Muscle of back (tissue), 11 donors: ENCODE measurements around the gene RBM22. TPM values are rescaled to one million over a fixed set of nuclear protein-coding genes. Genes with fewer than 3 reads are reported as not detected.

Experiments used
- DNase-seq, 3 donors: peaks; one replicate each; pipeline versions ENCODE4 v3.0.0 to v3.0.0-alpha.2; 2013
- polyA plus RNA-seq, 10 donors: library from polyadenylated mRNA; unstranded; fragments of 120-200 nt; gene quantifications; one replicate each; pipeline ENCODE4 v1.2.1, GENCODE V29; 2013; ENCODE audit not compliant: insufficient read length in 10 of 10

Gene RBM22
- polyA plus RNA-seq, 10 donors: 36.1 to 53.9 (median 45.0) TPM

DNA sequence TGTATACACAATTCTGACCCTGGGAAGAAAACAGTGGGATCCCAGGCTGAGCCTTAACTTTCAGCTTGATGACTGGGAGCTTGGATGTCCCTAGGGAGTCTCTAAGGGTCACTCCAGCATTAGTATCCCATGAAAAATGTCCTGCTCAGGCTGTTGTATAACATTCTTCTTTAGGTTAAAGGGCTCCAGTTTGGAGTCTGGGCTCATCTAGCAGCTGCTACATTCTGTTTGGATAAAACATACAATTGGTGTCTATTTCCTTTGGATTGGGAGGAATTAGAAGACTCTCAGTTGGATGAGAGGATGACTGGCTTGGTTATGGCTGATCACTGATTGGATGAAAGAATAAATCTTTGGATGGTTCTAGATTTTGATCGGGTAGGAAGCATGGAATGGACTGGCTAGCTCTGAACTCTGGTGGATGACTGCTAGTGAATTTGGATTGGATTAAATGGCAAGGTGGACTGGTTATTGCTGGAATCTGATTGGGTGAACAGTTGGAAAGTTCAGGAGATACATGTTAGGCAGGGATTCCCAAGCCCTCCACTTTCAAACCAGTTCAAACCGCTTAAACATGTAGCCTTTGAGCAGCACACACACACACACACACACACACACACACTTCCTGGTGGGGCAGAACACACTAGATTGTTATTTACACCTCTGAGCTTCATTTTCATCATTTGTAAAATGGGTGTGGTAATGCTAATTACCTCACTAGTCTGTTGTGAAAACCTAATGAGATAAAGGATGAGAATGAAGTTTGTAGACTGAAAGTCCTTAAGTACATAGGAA lies 46.9 kb downstream of the RBM22 start:
- DNase-seq: peak in 1 of 3 donors; percentile 29

- peak in 1 of 3 donors; percentile 48 for DNase-seq
Observed at GRCh38 chr5:150653145-150653761, 47.6 kb downstream of the RBM22 start.

DNA sequence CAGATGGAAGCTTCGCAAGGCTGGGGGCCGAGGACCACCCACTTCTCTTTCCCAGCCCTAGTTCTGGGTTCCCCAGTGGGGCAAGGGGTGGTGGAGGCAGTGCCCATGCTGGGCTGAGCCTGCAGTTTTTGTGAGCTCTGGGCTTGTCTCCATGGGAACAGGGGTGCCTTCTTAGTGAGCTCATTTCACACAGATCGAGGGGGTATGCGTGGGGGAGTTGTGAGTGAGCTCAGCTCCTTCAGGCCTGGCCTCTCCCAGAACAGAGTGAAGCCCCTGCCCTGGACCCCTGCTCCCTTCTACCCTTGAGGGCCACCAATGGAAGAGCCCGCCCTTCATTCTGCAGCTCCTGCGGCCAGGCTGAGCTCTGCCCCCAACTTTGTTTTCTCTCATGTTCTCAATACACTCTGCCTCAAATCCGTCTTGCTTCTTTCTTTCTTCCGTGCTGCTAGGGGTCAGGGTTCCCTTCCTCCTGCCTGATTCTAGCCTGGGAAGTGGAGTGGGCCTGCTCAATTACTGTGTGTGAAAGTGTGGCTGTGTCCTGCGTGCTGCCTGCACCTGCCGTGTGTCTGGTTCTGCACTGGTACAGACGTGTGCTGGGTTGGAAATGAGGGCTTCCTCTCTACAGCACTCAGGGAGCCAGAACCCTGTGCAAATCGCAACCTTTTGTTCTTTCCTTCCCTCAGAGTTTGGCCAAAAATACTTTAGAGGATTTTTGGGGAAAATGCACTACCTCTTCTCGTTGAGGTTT lies 48.8 kb downstream of the RBM22 start:
- peak in 1 of 3 donors; percentile 21 for DNase-seq

- no peak for DNase-seq
Observed at GRCh38 chr5:150651382-150651781, 49.5 kb downstream of the RBM22 start.

DNA sequence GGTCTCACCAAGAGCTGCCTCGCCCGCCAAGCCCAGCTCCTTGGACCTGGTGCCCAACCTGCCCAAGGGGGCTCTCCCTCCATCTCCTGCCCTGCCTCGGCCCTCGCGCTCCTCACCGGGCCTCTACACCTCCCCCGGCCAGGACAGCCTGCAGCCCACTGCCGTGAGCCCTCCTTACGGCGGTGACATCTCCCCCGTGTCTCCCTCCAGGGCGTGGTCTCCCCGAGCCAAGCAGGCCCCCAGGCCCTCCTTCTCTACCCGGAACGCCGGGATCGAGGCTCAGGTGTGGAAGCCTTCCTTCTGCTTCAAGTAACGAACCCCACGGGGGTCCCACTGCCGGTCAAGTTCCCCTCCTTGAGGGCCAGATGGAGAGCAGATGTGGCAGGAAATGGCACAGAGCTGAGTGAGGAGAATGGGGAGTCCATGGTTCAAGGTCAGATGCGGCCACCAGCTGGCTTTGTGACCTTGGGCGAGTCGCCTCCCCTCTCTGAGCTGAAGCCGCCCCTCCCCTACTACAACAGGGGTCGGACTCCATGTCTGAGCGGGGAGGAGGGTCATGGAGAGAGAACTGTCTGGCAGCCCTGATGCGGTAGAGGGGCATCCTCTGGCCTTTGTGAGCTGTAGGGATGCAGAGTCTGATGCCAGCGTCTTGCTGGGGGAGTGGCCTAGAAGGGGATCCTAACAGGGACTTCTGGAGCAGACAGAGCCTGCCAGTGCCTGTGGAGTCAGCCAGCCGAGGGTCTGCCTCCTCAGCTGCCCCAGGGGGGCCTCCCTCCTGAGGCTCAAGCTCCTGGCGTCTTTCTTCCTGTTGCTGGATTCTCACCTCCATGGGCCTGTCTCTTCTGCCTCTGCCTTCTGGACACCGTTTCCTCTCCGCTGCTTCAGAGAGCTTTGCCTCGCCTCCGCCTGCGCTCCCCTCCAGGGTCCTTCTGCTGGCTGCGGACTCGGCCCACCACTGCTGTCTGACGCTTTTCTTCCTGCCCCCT lies 50.5 kb downstream of the RBM22 start:
- DNase-seq: no peak

- DNase-seq: no peak
Observed at GRCh38 chr5:150649108-150650020, 51.5 kb downstream of the RBM22 start.

DNA sequence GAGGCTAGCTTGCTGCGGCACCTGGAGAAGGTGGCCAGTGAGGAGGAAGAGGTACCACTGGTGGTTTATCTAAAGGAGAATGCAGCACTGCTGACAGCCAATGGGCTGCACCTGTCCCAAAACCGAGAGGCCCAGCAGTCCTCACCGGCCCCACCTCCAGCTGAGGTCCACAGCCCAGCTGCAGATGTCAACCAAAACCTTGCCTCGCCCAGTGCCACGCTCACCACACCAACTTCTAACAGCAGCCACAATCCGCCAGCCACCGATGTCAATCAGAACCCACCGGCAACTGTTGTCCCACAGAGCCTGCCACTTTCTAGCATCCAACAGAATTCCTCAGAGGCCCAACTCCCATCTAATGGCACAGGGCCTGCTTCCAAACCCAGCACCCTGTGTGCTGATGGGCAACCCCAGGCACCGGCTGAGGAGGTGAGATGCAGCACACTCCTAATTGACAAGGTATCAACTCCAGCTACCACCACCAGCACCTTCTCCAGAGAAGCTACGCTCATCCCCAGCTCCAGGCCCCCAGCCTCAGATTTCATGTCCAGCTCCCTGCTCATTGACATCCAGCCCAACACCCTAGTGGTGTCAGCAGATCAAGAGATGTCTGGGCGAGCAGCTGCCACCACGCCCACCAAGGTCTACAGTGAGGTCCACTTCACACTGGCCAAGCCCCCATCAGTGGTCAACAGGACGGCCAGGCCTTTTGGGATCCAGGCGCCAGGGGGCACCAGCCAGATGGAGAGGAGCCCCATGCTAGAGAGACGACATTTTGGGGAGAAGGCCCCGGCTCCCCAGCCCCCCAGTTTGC lies 52.4 kb downstream of the RBM22 start:
- no peak for DNase-seq

DNA sequence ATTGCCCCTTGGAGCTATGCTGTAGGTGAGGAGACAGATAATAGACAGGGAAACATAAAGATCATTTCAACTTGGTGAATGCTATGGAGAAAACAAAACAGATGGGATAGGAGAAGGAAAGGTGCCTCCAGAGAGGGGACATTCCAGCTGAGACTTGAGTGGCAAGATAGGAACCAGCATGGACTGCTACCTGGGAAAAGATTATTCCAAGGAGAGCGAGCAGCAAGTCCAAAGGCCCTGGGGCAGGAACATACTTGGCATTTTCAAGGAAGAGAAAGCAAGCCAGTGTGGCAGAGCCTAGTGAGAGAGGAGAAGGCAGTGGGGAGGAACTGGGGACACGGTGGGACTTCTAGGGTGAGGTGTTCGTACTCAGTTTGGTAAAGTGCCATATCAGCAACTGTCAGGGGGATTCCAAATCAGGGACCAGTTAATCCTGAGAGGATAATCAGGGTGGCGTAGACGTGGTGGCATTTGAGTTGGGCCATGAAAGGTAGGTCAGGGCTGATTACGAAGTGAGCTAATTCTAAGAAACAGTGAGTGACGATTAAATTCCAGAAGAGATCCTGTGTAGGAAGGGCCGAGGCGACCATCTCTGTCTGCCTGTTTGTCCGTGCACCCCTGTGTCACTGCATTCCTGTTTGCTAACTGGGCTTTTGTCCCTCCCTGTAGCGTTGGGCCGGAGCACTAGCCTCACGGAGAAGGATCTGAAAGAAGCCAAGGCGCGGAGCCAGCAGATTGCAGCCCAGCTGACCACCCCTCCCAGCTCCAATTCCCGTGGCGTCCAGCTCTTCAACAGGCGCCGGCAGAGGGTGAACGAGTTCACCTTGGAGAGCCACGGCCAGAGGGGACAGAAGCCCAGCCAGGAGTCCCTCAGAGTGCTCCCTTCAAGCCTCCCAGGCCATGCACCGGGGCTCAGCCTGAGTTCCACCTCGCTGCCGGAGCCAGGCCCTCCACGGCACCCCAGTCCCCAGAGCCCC lies 53.3 kb downstream of the RBM22 start:
- peak in 1 of 3 donors; percentile 74 for DNase-seq

GRCh38 chr5:150645070-150645700 lies 55.7 kb downstream of the RBM22 start:
- DNase-seq: peak in 1 of 3 donors; percentile 79

DNA sequence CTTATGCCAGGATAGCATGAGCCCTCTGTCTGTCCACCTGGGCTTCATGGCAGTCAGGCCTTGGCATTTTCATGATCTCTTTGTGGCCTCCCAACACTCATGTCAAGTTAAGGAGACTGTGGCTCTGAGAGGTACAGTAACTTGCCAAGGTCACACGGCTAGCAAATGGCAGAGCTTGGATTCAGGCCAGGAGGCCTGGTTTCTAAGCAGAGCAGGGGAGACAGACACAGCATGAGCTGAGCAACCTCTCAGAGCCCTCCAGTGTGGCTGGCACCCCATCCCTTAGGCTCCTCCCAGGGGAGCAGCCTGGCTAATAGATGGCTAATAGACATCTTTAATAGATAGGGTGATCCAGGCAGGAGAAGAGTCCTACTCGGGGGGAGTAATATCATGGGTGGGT lies 56.3 kb downstream of the RBM22 start:
- no peak for DNase-seq

DNA sequence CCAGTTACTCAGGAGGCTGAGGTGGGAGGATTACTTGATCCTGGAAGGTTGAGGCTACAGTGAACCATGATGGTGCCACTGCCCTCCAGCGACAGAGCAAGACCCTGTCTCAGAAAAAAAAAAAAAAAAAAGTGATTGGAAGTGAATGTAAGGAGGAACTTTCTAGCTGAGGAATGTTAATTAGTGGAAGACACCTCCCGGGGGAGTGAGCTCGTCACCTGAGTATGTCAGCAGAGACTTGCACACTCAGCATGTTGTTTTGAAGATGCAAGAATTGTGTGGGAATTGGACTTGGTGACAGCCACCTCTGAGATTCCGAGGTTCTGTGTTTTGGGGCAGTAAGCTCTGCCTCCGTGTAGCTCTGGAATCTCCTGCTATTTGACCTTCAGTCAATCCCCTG lies 56.8 kb downstream of the RBM22 start:
- no peak for DNase-seq

DNA sequence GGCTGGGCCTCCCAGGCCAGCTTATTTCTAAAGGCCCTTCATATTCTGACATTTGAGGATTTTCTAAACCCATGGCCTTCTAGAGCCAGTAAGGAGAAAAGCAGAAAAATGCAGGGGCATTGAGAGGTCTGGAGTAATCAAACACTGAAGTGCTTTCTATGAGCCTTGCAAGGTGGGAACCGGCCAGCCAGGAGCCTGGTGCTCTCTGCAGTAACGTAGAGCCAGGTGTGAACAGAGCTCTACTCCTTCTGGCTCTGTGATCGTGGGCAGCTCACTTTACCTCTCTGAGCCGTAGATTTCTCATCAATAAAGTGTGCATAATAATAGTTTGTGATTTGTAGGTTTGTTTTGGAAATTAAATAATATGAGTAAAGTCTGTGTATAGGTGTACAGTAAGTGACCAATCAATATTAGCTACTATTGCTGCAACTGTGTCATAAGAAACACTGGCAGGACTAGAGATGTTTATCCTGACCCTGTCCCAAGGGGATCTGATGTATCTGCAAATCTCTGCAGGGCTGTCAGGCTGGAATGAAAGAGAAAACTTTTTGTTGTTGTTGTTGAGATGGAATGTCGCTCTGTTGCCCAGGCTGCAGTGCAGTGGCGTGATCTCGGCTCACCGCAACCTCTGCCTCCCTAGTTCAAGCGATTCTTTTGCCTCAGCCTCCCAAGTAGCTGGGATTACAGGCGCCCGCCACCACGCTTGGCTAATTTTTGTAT lies 57.7 kb downstream of the RBM22 start:
- no peak for DNase-seq

DNA sequence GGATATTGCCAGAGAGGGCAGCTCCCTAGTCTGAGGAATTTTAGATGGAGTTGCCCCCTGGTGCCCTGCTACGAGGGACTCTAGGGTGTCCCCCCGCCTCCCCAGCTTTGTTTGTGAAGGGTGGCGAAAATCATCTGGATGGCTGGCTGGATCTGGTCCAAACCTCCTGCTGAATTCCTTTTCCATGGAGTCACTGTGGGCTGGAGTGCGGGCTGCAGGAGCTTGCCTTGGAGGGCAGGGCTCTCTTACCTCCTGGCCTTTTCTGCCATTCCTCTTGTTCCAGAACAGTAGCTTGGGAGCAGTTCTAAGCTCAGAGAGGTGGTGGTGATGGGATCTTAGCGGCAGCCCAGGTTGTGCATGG lies 58.3 kb downstream of the RBM22 start:
- DNase-seq: peak in 2 of 3 donors; percentile 79 to 84

- DNase-seq: no peak
Observed at GRCh38 chr5:150641824-150642566, 58.9 kb downstream of the RBM22 start.

GRCh38 chr5:150641006-150641570 lies 59.8 kb downstream of the RBM22 start:
- peak in 1 of 3 donors; percentile 62 for DNase-seq
